HL-60 (cell line): Measurements from ENCODE around the gene MED15.

Source experiments
- DNase-seq, 2 experiments: peaks; one replicate each; pipeline ENCODE4 v3.0.0-alpha.2; 2010 to 2020; ENCODE audit warnings: low read depth in 1 of 2, low spot score in 1 of 2
- H3K27ac ChIP-seq: fragments of 250-450 bp; sonication (Bioruptor Pico); replicated peaks from 2 replicates; pipeline ENCODE4 v1.5.1; 2020; ENCODE audit warnings: mild to moderate bottlenecking, moderate library complexity
- H3K27me3 ChIP-seq: fragments of 250-450 bp; sonication (Bioruptor Pico); 2 replicates; pipeline ENCODE4 v1.5.1; 2021; ENCODE audit warnings: mild to moderate bottlenecking, moderate library complexity; ENCODE audit not compliant: insufficient read depth, poor library complexity, severe bottlenecking
- H3K4me3 ChIP-seq: replicated peaks from 2 replicates; pipeline ENCODE4 v1.5.1; 2011; ENCODE audit warnings: mild to moderate bottlenecking, control low read depth, low read length; ENCODE audit not compliant: insufficient read depth
- GABPA ChIP-seq: IDR thresholded peaks from 2 replicates; pipeline ENCODE4 v1.6.1; 2012; ENCODE audit warnings: low read depth
- POLR2AphosphoS5 ChIP-seq: IDR thresholded peaks from 2 replicates; pipeline ENCODE4 v1.6.1; 2012; ENCODE audit warnings: low read depth
- SPI1 ChIP-seq: IDR thresholded peaks from 2 replicates; pipeline ENCODE4 v1.6.1; 2012; ENCODE audit warnings: low read depth, mild to moderate bottlenecking, borderline replicate concordance
- TF ChIP-seq, protein P1 (sequence below): IDR thresholded peaks from 2 replicates; pipeline ENCODE4 v1.6.1; 2012; ENCODE audit warnings: low read depth; ENCODE audit not compliant: insufficient replicate concordance
- TF ChIP-seq, protein P2 (sequence below): IDR thresholded peaks from one replicate; pipeline ENCODE4 v1.5.1; 2011; ENCODE audit warnings: low read length, control low read depth, inconsistent platforms; ENCODE audit not compliant: insufficient read depth

MED15 gene

DNA sequence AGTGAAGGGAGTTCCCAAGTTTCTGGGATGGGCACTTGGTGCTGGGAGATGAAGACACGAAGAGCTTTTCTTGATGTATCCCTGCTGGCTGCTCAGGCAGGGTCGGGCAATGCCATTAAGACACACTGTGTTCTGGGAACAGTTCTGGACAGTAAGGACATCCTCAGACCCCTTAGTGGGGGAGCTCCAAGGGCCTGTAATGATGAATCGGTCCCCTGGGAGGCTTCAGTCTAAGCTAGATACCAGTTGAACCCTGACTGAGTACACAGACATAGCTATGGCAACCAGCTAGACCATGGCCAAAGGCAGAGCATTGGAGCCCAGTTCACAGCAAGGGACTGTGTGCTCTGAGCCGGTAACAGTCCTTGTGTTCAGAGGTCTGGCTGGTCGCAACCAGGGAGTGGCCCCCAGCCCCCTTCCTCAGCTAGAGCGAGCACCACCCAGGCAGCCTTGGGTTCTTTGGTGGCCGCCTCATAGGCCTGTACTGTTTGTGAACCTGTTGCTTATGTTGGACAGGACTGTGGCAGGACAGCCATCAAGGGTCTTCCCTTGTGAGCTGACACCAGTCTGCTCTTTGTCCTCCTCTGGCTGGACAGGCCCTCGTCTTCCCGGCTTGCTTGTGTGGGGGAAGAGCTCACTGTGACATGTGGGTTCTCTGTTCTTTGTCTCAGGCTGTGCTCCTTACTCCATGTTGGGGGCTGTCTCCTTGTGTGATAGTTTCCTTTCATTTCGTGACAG is 25.0 kb downstream of the MED15 start:
- TF ChIP-seq POLR2AphosphoS5 (no peak), GABPA (no peak), SPI1 (no peak)
- TF ChIP-seq, protein P1, sequence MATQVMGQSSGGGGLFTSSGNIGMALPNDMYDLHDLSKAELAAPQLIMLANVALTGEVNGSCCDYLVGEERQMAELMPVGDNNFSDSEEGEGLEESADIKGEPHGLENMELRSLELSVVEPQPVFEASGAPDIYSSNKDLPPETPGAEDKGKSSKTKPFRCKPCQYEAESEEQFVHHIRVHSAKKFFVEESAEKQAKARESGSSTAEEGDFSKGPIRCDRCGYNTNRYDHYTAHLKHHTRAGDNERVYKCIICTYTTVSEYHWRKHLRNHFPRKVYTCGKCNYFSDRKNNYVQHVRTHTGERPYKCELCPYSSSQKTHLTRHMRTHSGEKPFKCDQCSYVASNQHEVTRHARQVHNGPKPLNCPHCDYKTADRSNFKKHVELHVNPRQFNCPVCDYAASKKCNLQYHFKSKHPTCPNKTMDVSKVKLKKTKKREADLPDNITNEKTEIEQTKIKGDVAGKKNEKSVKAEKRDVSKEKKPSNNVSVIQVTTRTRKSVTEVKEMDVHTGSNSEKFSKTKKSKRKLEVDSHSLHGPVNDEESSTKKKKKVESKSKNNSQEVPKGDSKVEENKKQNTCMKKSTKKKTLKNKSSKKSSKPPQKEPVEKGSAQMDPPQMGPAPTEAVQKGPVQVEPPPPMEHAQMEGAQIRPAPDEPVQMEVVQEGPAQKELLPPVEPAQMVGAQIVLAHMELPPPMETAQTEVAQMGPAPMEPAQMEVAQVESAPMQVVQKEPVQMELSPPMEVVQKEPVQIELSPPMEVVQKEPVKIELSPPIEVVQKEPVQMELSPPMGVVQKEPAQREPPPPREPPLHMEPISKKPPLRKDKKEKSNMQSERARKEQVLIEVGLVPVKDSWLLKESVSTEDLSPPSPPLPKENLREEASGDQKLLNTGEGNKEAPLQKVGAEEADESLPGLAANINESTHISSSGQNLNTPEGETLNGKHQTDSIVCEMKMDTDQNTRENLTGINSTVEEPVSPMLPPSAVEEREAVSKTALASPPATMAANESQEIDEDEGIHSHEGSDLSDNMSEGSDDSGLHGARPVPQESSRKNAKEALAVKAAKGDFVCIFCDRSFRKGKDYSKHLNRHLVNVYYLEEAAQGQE, result no peak
- TF ChIP-seq, protein P2, sequence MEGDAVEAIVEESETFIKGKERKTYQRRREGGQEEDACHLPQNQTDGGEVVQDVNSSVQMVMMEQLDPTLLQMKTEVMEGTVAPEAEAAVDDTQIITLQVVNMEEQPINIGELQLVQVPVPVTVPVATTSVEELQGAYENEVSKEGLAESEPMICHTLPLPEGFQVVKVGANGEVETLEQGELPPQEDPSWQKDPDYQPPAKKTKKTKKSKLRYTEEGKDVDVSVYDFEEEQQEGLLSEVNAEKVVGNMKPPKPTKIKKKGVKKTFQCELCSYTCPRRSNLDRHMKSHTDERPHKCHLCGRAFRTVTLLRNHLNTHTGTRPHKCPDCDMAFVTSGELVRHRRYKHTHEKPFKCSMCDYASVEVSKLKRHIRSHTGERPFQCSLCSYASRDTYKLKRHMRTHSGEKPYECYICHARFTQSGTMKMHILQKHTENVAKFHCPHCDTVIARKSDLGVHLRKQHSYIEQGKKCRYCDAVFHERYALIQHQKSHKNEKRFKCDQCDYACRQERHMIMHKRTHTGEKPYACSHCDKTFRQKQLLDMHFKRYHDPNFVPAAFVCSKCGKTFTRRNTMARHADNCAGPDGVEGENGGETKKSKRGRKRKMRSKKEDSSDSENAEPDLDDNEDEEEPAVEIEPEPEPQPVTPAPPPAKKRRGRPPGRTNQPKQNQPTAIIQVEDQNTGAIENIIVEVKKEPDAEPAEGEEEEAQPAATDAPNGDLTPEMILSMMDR, result no peak
- DNase-seq, result no peak
- Histone ChIP-seq H3K4me3 (no peak overlapping the region), H3K27ac (no peak overlapping the region), H3K27me3 (no peaks in the 10 kb centered on the region)

DNA sequence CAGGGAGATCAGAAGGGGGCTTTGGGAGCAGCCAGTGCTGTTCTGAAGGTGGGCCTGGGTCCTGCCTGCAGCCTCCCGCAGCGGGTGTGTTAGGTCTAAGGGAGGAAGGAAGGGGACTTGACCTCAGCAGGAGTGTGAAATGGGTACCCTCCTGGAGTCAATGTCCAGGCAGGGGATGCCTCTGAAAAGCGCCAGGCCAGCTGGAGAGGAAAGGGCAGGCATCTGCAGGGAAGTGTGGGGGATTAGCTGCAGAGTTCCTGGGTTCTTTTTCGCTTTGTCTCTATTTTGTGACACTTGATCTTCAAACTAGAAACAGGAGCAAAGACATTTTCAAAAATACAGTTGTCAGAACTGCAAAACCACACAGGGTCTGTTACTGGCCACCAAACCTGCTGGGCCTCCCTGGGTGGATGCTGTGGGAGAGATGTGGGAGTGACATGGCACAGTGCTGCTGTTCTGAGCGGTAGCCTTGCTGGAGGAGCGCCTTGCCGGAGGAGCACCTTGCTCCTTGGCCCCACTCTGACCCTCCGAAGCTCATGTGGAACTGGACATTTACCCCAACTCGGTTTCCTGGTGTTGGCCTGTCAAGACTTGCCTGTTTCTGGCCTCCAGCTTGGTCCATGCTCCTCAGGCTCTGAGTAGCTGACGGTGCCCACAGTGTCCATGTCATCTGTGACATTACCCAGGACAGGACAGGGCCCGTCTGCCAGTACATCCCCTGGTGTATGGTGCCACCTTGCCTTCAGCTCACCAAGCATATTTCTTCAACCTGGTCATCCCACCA is 25.9 kb downstream of the MED15 start:
- no peak overlapping the region for H3K4me3 ChIP-seq
- TF ChIP-seq, protein P2, result no peak
- TF ChIP-seq, protein P1, result no peak
- TF ChIP-seq GABPA (no peak), POLR2AphosphoS5 (no peak), SPI1 (no peak)
- H3K27ac ChIP-seq, result no peak overlapping the region
- DNase-seq, result no peak
- H3K27me3 ChIP-seq, result no peaks in the 10 kb centered on the region

DNA sequence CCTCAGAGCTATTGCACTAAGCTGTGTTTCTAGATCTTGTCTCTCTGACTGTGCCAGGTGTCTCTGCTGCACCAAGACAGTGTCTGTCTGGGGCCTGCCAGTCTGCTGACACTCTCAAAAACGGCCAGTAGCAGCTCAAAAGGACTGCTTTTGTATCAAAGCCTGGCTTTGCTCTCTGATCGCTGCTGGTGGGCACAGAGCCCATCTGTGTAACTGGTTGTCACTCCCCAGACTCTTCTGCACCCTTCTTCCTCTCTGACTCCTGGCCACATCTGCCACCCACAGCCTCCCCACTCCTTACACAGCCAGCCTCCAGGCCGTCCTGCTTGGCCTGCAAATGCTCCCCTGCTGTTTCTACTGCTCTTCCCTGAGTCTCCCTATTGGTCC is 26.5 kb downstream of the MED15 start:
- Histone ChIP-seq H3K27me3 (no peaks in the 10 kb centered on the region), H3K27ac (no peak overlapping the region), H3K4me3 (no peak overlapping the region)
- no peak for DNase-seq
- TF ChIP-seq GABPA, result no peak
- TF ChIP-seq, protein P1, result no peak
- no peak for TF ChIP-seq POLR2AphosphoS5
- TF ChIP-seq SPI1, result no peak
- TF ChIP-seq, protein P2, result no peak
